ENCODE results near the gene ZFR2.
"Not testable (repeated sequence)": the region's sequence is repeated elsewhere in the genome, so short reads cannot be mapped to it uniquely, and the experiment has no call there.

DNA sequence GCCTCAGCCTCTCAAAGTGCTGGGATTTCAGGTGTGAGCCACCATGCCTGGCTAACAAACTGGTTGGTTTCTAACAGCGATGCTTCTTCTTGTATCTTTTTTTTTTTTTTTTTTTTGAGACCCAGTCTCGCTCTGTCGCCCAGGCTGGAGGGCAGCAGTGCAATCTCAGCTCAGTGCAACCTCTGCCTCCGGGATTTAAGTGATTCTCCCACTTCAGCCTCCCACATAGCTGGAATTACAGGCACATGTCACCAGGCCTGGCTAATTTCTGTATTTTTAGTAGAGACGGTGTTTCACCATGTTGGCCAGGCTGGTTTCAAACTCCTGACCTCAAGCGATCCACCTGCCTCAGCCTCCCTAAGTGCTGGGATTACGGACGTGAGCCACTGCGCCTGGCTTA, 52.7 kb downstream of the ZFR2 start:
- TF ChIP-seq, protein P1, sequence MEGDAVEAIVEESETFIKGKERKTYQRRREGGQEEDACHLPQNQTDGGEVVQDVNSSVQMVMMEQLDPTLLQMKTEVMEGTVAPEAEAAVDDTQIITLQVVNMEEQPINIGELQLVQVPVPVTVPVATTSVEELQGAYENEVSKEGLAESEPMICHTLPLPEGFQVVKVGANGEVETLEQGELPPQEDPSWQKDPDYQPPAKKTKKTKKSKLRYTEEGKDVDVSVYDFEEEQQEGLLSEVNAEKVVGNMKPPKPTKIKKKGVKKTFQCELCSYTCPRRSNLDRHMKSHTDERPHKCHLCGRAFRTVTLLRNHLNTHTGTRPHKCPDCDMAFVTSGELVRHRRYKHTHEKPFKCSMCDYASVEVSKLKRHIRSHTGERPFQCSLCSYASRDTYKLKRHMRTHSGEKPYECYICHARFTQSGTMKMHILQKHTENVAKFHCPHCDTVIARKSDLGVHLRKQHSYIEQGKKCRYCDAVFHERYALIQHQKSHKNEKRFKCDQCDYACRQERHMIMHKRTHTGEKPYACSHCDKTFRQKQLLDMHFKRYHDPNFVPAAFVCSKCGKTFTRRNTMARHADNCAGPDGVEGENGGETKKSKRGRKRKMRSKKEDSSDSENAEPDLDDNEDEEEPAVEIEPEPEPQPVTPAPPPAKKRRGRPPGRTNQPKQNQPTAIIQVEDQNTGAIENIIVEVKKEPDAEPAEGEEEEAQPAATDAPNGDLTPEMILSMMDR (IDR thresholded peaks at IDR 0.05; ENCODE audit: borderline replicate concordance, extremely low read depth, low read length, poor library complexity, severe bottlenecking) = not testable (repeated sequence)
- TF ChIP-seq EZH2 (IDR thresholded peaks at IDR 0.05; ENCODE audit: borderline replicate concordance, low read depth, low read length, severe bottlenecking) = not testable (repeated sequence)

Measured in DND-41 (cell line).